ENCODE results near the gene QKI.

QKI gene

DNA sequence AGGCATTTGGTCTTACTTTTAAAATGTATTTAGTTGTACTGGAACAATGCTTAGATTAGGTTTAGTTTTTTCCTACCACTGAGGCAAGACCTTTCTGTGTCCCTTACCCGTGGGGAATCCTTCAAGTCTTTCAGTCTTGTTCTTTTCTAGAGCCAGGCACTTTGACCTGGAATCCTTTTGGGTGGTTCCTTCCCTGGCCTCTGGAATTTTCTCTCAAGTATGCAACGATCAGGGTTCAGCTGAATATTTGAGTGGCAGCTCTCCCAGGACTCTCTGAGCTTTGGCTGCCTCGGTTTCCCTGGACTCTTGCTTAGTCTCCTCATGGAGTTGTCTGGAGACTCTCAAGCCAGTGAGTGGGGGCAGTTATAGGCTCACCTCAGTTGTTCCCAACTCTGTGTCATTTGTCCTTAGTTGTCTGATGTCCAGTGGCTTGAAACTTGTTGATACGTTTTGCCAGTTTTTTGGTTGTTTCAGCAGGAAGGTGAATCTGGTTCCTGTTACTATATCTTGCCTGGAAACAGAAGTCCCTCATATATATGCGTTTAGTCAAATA lies 118.1 kb downstream of the QKI start:
- no peak for DNase-seq (ENCODE audit: low spot score)

DNA sequence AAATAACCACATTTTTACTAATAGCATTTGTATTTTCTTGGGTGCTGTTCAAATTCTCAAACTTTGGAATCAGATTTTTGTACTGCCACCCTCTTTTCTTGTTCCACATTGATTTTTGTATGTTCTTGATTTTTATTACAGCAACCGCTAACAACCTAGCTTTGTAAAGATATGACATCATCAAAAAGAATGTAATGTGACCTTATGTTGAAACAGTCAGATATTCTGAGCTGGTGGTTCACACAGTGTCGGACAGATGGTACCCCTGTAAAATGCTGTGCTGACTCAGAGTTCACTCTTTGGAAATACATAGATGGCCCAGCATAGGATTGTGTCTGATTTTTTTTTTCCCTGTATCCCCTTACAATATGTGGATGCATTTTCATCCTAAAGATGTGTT lies 118.9 kb downstream of the QKI start:
- no peak for DNase-seq (ENCODE audit: low spot score)

DNA sequence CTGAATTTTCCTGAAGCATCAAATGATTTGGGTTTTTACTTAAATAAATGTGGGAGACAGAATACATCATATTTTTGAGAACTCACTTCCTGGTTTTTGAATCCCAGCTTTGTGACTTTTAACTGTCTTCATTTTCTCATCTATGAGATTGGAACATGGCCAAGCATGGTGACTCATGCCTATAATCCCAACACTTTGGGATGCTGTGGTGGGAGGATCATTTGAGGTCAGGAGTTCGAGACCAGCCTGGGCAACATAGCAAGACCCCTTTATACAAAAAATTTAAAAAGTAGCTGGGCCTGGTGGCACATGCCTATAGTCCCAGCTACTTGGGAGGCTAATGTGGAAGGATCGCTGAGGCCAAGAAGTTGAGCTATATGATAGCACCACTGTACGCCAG lies 122.3 kb downstream of the QKI start:
- no peak for DNase-seq (ENCODE audit: low spot score)

DNA sequence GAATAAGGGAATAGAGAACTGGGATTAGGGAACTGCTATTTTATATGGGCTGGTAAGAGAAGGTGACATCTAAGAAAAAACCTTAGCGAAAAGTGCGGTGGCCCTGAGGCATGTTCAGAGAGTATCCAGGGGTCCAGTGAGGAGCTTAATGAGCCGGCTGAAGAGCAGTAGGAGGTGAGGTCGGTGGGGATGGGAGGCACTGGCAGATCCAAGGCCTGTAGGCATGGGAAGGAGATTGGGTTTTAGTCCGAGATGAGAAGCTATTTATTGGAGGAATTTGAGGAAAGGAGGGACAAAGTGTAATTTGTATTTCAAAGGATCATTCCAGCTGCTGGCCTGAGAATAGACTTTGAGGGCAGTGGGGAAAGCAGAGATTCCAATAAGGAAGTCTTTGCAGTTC lies 123.8 kb downstream of the QKI start:
- DNase-seq (ENCODE audit: low spot score): no peak

DNA sequence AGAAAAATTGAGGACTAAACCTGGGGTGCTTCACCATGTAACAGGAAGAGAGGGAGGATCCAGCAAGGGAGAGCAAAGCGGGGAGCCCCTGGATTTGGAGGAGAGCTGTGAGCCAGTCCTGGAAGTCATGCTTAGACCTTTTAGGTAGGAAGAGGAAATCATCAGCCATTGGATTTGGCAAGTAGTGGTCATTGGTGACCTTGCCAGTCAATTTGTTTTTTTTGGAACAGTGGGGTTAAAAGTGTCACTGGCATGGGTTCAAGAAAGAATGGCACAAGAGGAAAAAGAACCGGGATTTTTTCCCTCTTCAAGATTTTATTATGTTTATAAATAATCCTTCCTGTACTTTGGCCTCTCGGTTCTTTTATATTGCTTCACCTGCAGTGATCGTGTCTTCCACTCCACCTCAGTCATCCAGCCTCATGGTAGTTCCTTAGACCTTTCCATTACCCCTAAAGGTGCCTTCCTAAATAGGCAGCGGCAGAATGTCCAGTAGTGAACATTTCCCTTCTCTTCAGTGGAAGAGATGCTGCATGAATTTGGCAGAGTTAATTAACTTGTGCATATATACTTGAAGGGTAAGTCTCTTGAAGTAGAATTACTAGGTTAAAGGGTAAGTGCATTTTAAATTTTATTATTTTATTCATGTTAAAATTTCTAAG lies 124.7 kb downstream of the QKI start:
- DNase-seq (ENCODE audit: low spot score): no peak

DNA sequence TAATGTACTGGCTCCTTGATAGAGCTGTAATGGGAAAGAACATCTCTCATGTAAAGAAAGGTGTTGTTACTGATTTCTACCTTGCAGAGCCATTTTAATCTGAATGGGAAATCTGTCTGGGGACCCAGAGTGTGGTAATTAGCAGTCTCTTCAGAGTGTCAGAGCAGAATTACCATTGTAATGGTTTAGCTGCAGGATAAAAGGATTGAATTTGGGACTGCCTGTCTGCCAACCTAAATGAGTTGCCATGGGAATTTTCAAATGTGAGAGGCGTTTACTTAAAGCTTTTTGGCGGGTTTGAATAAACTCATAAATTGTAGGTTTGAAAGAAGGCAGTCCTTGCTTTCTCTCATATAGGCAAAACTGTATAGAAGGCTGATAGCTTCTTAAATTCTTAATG lies 128.8 kb downstream of the QKI start:
- DNase-seq (ENCODE audit: low spot score): no peak

DNA sequence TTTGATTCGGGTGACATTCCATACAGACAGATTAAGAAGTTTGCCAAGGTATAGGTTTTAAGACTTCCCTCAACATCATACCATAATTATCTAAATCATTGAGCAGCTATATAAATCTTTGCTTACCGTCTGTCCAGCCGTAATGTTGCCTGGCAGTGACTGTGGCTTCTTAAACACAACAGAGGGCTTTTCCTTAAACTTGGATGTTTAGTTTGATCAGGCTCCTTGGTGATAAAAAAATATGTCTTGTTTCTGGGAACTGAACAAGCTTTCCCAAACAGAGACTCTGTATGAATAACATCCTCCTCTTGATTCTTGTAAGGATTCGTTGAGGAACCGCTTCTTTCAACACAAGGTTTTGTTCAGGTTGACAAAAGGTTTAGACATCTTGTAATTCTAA lies 130.9 kb downstream of the QKI start:
- no peak for DNase-seq (ENCODE audit: low spot score)

DNA sequence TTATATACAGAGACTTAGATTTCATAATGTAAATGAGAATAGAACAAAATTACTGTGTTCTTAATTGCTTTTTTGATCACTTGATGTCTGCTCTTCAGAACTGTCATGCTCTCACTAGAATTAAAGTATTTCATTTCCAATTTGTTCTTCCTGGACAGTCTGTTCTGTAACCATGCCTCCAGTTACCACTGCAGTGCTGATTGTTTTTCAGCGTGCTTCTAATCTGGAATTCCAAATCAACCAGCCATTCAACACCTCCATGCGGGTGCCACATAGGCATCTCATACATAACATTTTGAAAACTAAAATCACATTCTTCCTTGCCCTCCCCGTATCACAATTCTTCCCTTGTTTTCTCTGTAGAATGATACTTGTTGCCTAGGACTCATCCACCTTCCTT lies 132.8 kb downstream of the QKI start:
- DNase-seq (ENCODE audit: low spot score): no peak

DNA sequence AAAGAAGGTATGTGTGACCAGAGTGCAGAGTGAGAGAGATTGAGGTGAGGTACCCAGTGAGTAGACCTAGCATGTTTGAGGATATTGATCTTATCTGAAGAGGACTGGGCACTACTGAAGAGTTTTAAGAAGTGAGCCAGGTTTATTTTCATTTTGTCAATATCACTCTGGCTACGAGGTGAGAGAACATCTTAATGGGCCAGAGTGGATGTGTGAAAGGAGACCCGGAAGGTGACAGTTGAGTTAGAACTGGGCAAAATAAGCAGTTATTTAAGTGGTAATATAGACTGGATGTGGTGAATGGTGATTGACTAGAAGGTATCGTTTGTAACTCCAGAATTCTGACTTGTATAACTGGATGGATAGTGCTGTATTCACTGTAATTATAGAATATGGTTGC lies 134.1 kb downstream of the QKI start:
- no peak for DNase-seq (ENCODE audit: low spot score)

DNA sequence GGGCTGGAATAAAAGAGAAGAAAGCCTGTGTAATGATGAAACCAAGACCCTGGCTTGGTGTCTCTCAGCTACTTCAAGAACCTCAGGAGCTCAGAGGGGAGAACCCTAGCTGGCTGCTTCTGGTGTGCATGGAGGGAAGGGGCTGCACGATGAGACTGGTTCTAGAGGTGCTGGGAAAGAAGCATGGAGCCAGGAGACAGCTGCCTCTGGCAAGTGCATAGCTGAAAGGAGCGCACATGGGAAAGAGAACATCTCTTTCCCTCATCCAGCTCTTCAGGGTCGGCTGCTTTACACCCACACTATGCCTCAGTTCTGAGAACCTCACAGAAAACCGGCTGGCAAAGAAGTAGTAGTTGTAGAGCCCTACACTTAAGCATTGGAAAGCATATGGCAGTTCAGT lies 139.5 kb downstream of the QKI start:
- DNase-seq (ENCODE audit: low spot score): no peak

DNA sequence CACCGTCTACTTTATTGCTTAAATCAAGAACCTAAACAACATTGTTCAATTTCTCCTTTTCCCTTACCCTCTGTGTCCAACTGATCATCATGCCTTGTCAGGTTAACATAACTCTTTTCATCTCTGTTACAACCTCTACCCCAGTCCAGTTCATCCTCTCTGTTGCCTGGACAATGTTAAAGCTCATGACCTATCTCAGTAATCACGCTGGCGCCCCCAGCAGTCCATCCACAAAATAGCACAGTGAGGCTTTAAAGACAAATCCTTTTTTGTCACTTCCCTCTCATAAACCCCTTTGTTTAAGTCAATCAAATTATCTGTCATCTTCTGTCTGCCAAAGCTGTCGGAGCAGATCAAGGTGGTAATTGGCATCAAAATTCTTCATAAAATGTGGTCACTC lies 140.1 kb downstream of the QKI start:
- peak; percentile 53 for DNase-seq (ENCODE audit: low spot score)

DNA sequence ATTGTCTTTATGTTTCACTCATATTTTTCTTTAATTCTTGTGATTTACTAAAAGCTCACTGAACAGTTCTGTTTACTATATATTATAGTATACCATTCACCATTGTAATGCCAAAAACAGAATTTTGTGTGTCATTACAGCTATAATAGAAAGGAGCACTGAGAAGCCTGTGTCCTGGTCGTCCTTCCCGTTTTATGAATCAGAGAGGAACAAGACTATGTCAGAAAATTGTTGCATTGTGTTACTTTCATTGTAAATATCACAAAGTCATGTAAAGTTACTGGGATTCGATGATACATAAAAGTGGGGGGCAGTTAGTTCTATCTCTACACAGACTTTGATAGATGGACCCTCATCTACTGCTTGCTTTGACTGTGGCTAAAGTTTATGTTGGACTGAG lies 145.1 kb downstream of the QKI start:
- DNase-seq (ENCODE audit: low spot score): no peak

DNA sequence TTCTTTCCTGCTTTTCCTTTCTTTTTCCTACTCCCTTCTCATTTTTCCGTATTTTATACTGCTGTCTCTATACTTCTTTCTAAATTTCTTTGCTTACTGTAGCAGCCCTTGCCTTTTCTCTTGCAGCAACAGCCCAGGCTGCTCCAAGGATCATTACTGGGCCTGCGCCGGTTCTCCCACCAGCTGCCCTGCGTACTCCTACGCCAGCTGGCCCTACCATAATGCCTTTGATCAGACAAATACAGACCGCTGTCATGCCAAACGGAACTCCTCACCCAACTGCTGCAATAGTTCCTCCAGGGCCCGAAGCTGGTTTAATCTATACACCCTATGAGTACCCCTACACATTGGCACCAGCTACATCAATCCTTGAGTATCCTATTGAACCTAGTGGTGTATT lies 148.8 kb downstream of the QKI start:
- DNase-seq (ENCODE audit: low spot score): no peak

DNA sequence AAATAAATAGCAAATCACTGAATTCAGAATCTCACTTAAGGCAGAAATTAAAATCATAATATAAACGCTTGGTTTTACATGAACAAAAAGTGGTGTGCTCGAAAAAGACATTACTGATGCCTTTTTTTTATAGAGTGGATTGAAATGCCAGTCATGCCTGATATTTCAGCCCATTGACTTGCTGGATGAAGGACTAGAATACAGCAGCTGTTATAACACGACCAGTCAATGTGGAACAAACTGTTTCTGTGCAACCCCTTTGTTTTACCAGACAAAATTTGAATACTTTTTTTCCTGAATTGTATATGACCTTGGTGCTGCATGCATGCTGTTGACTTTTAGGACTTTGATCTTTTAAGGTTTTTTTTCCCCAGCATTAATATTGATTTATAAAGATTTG lies 150.0 kb downstream of the QKI start:
- no peak for DNase-seq (ENCODE audit: low spot score)

DNA sequence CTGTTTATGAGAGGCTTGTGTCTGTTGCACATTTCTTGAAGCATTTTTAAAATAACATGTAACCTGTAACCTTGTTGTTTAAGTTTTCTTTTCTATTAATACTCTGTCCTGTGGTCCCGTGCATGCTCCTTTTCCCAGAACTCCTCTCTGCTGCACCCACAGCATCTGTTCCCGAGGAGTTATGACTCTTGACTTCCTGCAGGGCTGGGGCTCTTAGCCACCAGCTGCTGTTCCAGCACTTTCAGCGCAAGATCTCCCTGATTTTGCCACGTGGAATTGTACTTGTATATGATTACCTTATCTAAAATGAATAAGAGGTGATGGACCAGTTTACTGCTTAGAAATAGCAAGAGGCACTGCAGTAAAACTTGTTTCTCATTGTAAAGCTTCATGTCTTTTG lies 150.6 kb downstream of the QKI start:
- DNase-seq (ENCODE audit: low spot score): no peak

DNA sequence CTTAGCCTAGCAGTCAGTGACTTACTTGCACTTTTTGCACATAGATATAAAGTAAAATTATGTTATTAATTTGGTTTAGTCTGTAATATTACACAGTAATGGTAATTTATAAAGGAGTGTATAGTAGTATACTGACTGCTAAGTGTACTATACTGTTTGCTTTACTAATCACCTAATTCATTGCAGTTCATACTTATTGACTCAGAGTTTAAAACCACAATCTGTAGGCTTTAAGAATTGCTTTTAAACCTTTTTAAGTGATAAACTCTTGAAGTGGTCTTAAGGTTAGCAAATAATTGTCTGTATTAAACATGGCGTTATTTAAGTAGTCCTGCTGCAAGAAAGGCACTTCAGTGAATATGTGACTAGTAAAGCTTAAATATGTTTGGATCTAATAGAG lies 151.5 kb downstream of the QKI start:
- no peak for DNase-seq (ENCODE audit: low spot score)

DNA sequence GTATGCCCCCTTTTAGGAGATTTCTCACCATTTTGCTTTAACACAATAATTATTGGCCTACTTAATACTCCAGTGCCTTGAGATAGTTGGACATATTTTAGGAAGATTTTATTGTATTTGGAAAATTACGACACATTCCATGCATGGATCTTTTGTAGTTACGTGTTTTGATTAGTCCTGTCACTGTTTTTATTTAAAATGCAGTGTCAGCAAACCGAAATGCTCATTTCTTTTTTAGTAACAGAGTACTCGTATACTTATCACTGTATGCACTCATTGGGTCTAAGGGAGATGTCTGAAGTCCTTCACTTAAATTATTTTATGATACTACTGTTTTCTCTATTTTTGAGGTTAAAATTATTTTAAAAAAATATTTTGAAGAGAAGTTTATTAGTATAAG lies 153.8 kb downstream of the QKI start:
- no peak for DNase-seq (ENCODE audit: low spot score)

DNA sequence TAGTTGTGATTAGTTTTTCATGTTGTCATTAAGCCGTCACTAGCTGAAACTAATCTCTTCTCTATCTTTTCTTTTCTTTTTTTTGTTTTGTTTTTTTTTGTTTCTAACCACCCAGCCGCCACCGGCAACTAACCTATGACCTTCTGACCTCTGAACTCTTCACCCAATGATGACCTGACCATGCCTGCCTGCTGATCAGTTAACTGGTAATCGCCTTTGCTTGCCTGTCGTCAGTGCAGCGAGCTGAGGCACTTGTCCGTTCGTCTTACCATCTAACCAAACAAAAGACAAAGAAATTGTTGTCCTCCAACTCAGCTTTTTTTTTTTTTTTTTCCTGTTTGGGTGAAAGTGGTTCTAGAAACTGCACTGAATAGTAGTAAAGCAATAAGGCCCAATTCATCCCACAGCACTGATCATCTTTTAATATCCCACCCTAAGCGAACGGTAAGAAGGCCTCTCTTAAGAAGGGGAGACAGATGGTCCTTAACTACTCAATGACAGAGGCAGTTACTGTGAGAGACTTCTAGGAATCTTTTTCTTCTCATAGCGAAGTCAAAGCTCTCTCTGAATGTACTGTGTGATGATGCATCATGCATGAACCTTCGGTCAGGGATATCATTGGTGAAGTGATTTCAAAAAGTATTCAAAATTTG lies 156.2 kb downstream of the QKI start:
- DNase-seq (ENCODE audit: low spot score): no peak

DNA sequence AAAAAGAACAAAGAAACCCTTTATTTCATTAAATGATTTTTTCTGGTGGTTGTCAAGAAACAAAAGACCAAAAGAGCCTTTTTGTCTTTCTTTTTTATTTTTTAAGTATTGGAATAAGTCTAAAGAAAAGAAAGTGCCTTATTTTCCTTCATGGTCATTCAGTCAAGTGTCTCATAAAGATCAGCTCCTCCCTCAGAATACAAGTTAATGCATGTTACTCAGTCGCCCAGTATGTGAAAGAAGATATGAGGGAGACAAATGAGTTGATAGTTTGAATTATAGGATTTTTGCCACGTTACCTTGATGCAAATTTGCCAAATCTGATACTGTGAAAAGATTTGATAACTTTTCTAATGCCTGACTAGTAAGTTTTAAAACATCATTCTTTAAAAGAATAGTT lies 157.2 kb downstream of the QKI start:
- DNase-seq (ENCODE audit: low spot score): no peak

DNA sequence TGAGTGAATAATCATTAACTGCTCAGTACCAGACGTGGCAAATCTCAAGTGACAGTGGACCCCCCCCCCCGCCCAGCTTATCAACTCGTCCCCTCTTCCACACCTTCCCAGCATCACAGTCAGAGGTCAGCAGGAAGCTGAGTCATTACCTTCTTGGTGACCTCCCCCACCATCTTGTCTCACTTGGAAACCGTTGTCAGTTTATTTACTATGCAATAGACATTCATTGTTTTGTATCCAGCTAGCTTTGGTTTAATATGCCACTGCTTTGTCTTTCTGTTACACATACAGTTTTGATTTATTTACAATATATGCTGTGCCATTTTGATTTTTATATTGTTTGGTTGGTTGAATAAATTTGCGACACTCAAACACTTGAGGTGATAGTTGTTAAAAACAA lies 158.1 kb downstream of the QKI start:
- no peak for DNase-seq (ENCODE audit: low spot score)

DNA sequence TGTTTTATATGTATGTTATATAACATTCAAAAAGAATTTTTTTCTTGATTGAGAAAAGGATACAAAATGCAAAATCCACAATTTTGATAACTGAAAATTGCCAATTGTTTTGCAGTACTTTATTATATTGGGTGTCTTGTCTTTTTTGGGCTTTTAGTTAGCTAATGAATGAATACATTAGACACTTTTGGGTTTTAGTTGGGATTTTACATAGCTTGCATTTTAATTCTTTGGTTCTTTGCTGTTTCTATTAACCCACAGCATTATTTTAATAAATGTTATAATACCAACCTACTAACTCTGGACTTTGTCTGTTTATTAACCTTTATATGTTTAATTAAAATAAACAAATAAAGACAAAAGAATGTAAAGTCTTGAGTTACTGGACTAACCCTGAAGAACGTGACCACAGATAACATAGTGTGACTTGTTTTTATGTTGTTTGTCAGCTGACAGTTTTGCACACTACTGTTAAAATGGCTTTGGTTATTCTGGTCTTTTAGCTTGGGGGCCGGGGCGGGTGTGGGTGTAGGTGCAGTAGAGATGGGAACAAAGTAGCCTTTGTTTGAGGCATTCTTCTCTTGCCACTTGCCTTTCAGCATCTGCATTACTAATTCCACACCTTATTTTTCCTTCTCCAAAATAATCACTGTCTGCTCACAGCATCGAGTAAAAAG lies 159.1 kb downstream of the QKI start:
- no peak for DNase-seq (ENCODE audit: low spot score)

DNA sequence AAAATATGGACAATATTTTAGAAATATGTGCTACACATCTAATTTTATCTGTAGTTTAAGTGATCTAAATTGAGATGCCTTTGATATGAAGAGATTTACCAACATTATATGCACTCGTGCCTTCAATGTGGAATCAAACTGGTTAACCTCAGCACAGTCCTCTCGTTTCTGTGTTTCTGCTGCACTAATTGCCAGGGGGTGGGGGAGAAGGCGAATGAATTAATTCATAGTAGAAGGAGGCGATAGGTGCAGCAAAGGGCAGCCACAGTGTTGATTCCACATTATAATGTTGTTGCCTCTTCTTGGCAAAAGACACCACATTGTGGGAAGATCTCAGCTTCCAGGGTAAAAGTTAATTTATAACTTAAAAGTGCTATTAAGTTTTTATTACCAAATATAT lies 161.6 kb downstream of the QKI start:
- no peak for DNase-seq (ENCODE audit: low spot score)

DNA sequence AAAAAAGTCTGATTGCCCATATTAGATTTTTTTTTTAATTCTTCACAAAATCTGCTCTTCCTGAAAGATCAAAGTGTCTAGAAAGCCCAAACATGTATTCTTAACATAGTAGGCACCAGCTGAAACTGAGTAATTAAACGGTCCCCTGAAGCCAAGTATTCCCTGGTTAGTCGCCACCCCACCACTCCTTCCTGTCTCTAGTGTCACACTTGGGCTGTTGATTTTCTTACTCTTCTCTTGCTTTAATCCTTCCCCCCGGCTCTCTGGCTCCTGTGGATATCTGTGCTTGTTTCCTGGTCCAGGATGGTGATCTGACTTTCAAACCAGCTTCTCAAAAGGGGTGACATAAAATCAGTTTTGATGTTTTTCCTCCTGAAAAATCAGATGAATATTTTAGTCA lies 162.9 kb downstream of the QKI start:
- no peak for DNase-seq (ENCODE audit: low spot score)
